ENCODE results near the gene SLC12A5.

SLC12A5 gene

GRCh38 chr20:46030284-46031013 is 1.4 kb downstream of the SLC12A5 start:
- no peak for DNase-seq

- no peak for DNase-seq
Measured at GRCh38 chr20:46031014-46031569, 2.1 kb downstream of the SLC12A5 start.

GRCh38 chr20:46031701-46032254 is 2.8 kb downstream of the SLC12A5 start:
- DNase-seq: no peak

GRCh38 chr20:46034039-46034438 is 5.0 kb downstream of the SLC12A5 start:
- no peak for DNase-seq

GRCh38 chr20:46035253-46035652 is 6.2 kb downstream of the SLC12A5 start:
- DNase-seq: no peak

- no peak for DNase-seq
Measured at GRCh38 chr20:46035713-46036112, 6.7 kb downstream of the SLC12A5 start.

- no peak for DNase-seq
Measured at GRCh38 chr20:46036370-46036769, 7.4 kb downstream of the SLC12A5 start.

- DNase-seq: no peak
Measured at GRCh38 chr20:46037036-46037435, 8.0 kb downstream of the SLC12A5 start.

GRCh38 chr20:46040902-46041535 is 12.0 kb downstream of the SLC12A5 start:
- DNase-seq: no peak

- DNase-seq: no peak
Measured at GRCh38 chr20:46043556-46043955, 14.5 kb downstream of the SLC12A5 start.

- DNase-seq: no peak
Measured at GRCh38 chr20:46044896-46045295, 15.9 kb downstream of the SLC12A5 start.

GRCh38 chr20:46046588-46047310 is 17.7 kb downstream of the SLC12A5 start:
- no peak for DNase-seq

- DNase-seq: no peak
Measured at GRCh38 chr20:46047821-46048220, 18.8 kb downstream of the SLC12A5 start.

- DNase-seq: no peak
Measured at GRCh38 chr20:46049190-46049589, 20.2 kb downstream of the SLC12A5 start.

- no peak for DNase-seq
Measured at GRCh38 chr20:46049815-46050214, 20.8 kb downstream of the SLC12A5 start.

- DNase-seq: no peak
Measured at GRCh38 chr20:46050444-46050843, 21.4 kb downstream of the SLC12A5 start.

- DNase-seq: no peak
Measured at GRCh38 chr20:46050885-46051284, 21.9 kb downstream of the SLC12A5 start.

GRCh38 chr20:46051556-46052308 is 22.7 kb downstream of the SLC12A5 start:
- DNase-seq: no peak

- DNase-seq: no peak
Measured at GRCh38 chr20:46053416-46053815, 24.4 kb downstream of the SLC12A5 start.

GRCh38 chr20:46054606-46055005 is 25.6 kb downstream of the SLC12A5 start:
- DNase-seq: no peak

- DNase-seq: no peak
Measured at GRCh38 chr20:46055269-46055668, 26.3 kb downstream of the SLC12A5 start.

GRCh38 chr20:46056027-46056833 is 27.2 kb downstream of the SLC12A5 start:
- DNase-seq: no peak

All from SIG-M5 (cell line).